GM12873 (cell line): Measurements from ENCODE around the gene GAGE10.

Experiments
- CTCF ChIP-seq: IDR thresholded peaks from 2 replicates; pipeline ENCODE4 v1.5.1; 2012; ENCODE audit warnings: low read depth, mild to moderate bottlenecking, moderate library complexity, low read length, control low read depth; ENCODE audit not compliant: insufficient read depth; ENCODE audit errors: missing control alignments

The GAGE10 gene

GRCh38 chrX:49269010-49269766, 34.3 kb upstream of the GAGE10 start:
- no peak for TF ChIP-seq CTCF

- TF ChIP-seq CTCF = no peak
Measured at GRCh38 chrX:49269767-49270248, 33.6 kb upstream of the GAGE10 start, which contains the start of gene PPP1R3F. Gene PPP1R3F, plus strand, starts transcription at chrX:49269793. Its CDS starts 77 bp downstream, at chrX:49269870.

GRCh38 chrX:49270249-49270921, 33.1 kb upstream of the GAGE10 start:
- TF ChIP-seq CTCF = no peak

- no peak for TF ChIP-seq CTCF
Measured at GRCh38 chrX:49271341-49271740, 32.1 kb upstream of the GAGE10 start.

GRCh38 chrX:49272421-49272820, 31.0 kb upstream of the GAGE10 start:
- no peak for TF ChIP-seq CTCF

- no peak for TF ChIP-seq CTCF
Measured at GRCh38 chrX:49273181-49273727, 30.2 kb upstream of the GAGE10 start.

- no peak for TF ChIP-seq CTCF
Measured at GRCh38 chrX:49276207-49276606, 27.2 kb upstream of the GAGE10 start.
